Activated naive CD8-positive, alpha-beta T cell treated with anti-CD3 and anti-CD28 coated beads, Interleukin-2, amount 50 U/mL, for 24 hours (primary cell): Measurements from ENCODE around the gene GABPB1.

Source experiments
- ATAC-seq: fragments of 150-1000 bp; cut with Tn5 transposase; one replicate; pipeline ENCODE4 v1.10.0; 2021
- DNase-seq: peaks from one replicate; pipeline ENCODE4 v3.0.0; 2021
- H3K27ac Mint-ChIP-seq: one replicate; pipeline ENCODE4 v1.8.0; 2021; ENCODE audit warnings: mild to moderate bottlenecking, mixed read lengths
- H3K27me3 Mint-ChIP-seq: one replicate; pipeline ENCODE4 v1.8.0; 2021; ENCODE audit warnings: mixed read lengths
- H3K36me3 Mint-ChIP-seq: one replicate; pipeline ENCODE4 v1.8.0; 2021; ENCODE audit warnings: low read depth, mixed read lengths
- H3K4me1 Mint-ChIP-seq: one replicate; pipeline ENCODE4 v1.8.0; 2021; ENCODE audit warnings: mixed read lengths
- H3K4me3 Mint-ChIP-seq: one replicate; pipeline ENCODE4 v1.8.0; 2021; ENCODE audit warnings: mild to moderate bottlenecking, moderate library complexity, mixed read lengths
- H3K9me3 Mint-ChIP-seq: one replicate; pipeline ENCODE4 v1.8.0; 2021; ENCODE audit warnings: mixed read lengths

The GABPB1 gene

GRCh38 chr15:50250760-50251394 is 104.1 kb downstream of the GABPB1 start:
- H3K4me3 Mint-ChIP-seq, result no peak overlapping the region
- peaks cover 33% of the 10 kb centered on the region for H3K4me1 Mint-ChIP-seq
- ATAC-seq (no peak), DNase-seq (no peak)
- no peak overlapping the region for H3K27ac Mint-ChIP-seq
- peaks cover 4% of the 10 kb centered on the region for H3K9me3 Mint-ChIP-seq
- peaks cover 4% of the 10 kb centered on the region for H3K27me3 Mint-ChIP-seq
- H3K36me3 Mint-ChIP-seq, result no peaks in the 10 kb centered on the region

DNA sequence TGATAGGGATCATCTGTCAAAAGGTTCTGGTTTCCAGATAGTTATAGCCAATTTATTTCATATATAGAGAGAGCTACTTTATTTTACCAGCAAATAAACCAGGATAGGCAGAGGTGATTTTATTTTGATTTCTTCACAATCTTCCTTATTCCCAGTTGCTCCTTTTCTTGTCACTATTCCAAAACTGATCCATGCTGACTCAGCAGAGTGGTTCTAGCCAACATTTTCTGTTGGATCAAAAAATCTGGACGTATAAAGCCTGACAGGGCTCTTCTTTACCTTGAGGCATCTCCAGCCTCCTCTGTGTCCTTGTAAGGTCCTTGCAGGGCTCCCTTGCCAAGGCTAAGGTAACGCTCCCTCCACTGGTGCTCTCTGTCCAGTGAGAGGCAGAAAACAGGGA is 105.3 kb downstream of the GABPB1 start:
- DNase-seq (no peak), ATAC-seq (no peak)
- Mint-ChIP-seq H3K4me1 (peaks cover 33% of the 10 kb centered on the region), H3K9me3 (peaks cover 4% of the 10 kb centered on the region), H3K36me3 (no peaks in the 10 kb centered on the region), H3K27ac (peak overlapping the region; percentile 94), H3K27me3 (peaks cover 4% of the 10 kb centered on the region), H3K4me3 (no peak overlapping the region)

DNA sequence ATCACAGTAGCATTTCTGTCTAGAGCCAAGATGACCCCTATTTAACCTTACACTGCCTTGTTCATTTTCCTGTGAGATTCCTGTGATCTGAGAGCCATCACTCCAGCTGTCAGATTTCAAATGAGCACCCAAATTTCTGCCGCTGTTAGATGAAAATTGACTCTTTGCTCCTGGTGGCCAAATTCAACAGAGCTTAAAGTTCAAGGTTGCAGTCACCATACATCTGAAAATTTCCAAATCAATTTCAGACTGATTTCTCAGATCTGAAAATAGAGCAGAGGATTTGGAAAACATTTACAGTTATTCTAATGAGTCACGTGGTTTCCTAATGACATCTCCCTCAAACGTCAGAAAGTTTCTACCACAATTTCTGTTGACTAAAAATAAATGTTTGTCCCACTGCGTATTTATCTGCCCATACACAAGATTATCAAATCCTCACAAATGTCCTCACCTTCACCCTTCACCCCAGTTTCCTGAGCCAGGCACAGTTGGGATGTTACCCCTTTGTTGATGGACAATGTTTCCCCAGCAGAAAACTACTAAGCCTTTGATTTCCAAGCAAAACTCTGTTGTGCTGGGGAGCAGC is 105.9 kb downstream of the GABPB1 start:
- H3K4me3 Mint-ChIP-seq, result peak overlapping the region; percentile 71
- peaks cover 4% of the 10 kb centered on the region for H3K27me3 Mint-ChIP-seq
- peaks cover 4% of the 10 kb centered on the region for H3K9me3 Mint-ChIP-seq
- DNase-seq, result no peak
- H3K36me3 Mint-ChIP-seq, result no peaks in the 10 kb centered on the region
- H3K27ac Mint-ChIP-seq, result peak overlapping the region; percentile 94
- peak; percentile 18 for ATAC-seq
- H3K4me1 Mint-ChIP-seq, result peaks cover 33% of the 10 kb centered on the region

GRCh38 chr15:50247819-50248655 is 107.0 kb downstream of the GABPB1 start:
- H3K4me3 Mint-ChIP-seq, result peak overlapping the region; percentile 71

GRCh38 chr15:50246631-50247030 is 108.4 kb downstream of the GABPB1 start:
- peaks cover 4% of the 10 kb centered on the region for H3K9me3 Mint-ChIP-seq
- no peak overlapping the region for H3K4me3 Mint-ChIP-seq
- peaks cover 3% of the 10 kb centered on the region for H3K27me3 Mint-ChIP-seq
- H3K36me3 Mint-ChIP-seq, result no peaks in the 10 kb centered on the region
- no peak overlapping the region for H3K27ac Mint-ChIP-seq
- H3K4me1 Mint-ChIP-seq, result peaks cover 40% of the 10 kb centered on the region
- DNase-seq (no peak), ATAC-seq (no peak)

More at GRCh38 chr15:50247819-50248655, 107.0 kb downstream of the GABPB1 start:
- H3K4me1 Mint-ChIP-seq, result peaks cover 33% of the 10 kb centered on the region
- peaks cover 4% of the 10 kb centered on the region for H3K9me3 Mint-ChIP-seq
- peak overlapping the region; percentile 94 for H3K27ac Mint-ChIP-seq
- ATAC-seq (peak; percentile 97), DNase-seq (peak; percentile 44)
- peaks cover 4% of the 10 kb centered on the region for H3K27me3 Mint-ChIP-seq
- H3K36me3 Mint-ChIP-seq, result no peaks in the 10 kb centered on the region

- H3K27ac Mint-ChIP-seq, result no peak overlapping the region
- no peak for ATAC-seq
- peaks cover 48% of the 10 kb centered on the region for H3K4me1 Mint-ChIP-seq
Measured at GRCh38 chr15:50244959-50245624, 109.9 kb downstream of the GABPB1 start.

DNA sequence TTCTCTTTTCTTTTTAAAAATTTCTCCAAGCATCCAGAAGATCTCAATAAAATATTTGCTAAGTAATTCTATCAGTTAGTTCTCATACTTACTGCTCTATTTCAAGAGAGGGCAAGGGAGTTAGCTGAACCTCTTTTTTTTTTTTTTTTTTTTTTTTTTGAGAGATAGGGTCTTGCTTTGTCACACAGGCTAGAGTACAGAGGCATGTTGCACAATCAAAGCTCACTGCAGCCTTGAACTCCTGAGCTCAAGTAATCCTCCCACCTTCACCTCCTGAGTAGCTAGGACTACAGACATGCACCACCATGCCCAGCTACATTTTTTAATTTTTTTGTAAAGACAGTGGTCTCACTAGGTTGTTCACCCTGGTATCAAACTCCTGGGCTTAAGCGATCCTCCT is 110.8 kb downstream of the GABPB1 start:
- Mint-ChIP-seq H3K4me1 (peaks cover 40% of the 10 kb centered on the region), H3K36me3 (no peaks in the 10 kb centered on the region), H3K27me3 (no peaks in the 10 kb centered on the region), H3K4me3 (no peak overlapping the region), H3K27ac (no peak overlapping the region), H3K9me3 (no peaks in the 10 kb centered on the region)
- DNase-seq (no peak), ATAC-seq (no peak)

More at GRCh38 chr15:50244959-50245624, 109.9 kb downstream of the GABPB1 start:
- no peak for DNase-seq
- H3K9me3 Mint-ChIP-seq, result no peaks in the 10 kb centered on the region
- H3K27me3 Mint-ChIP-seq, result no peaks in the 10 kb centered on the region
- no peak overlapping the region for H3K4me3 Mint-ChIP-seq
- no peaks in the 10 kb centered on the region for H3K36me3 Mint-ChIP-seq

GRCh38 chr15:50241684-50242450 is 113.1 kb downstream of the GABPB1 start:
- peaks cover 20% of the 10 kb centered on the region for H3K4me1 Mint-ChIP-seq
- peak overlapping the region; percentile 34 for H3K27ac Mint-ChIP-seq
- no peaks in the 10 kb centered on the region for H3K27me3 Mint-ChIP-seq
- ATAC-seq, result peak; percentile 81
- DNase-seq, result no peak
- no peaks in the 10 kb centered on the region for H3K9me3 Mint-ChIP-seq
- no peaks in the 10 kb centered on the region for H3K36me3 Mint-ChIP-seq
- H3K4me3 Mint-ChIP-seq, result no peak overlapping the region

DNA sequence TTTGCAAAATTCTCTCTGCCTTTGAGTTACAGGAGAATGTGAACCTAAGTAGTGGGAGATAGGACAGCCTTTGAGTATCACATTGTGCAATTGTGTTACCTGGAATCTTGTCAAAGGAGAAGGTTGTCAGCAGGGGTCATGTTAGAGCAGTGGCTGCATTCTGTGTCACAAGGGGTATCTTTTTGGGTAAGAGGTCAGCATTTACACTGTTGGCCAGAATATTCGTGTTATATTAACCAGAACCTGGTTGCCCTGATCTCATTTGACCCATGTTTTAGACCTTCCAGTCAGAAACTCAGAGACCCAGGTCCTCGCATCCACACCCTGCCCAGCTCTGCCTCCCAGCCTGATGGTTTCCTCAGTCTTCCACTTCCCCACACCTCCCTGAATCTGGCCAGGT is 116.7 kb downstream of the GABPB1 start:
- no peak overlapping the region for H3K4me3 Mint-ChIP-seq
- no peaks in the 10 kb centered on the region for H3K9me3 Mint-ChIP-seq
- no peaks in the 10 kb centered on the region for H3K27me3 Mint-ChIP-seq
- H3K36me3 Mint-ChIP-seq, result peaks cover 2% of the 10 kb centered on the region
- DNase-seq, result no peak
- peaks cover 16% of the 10 kb centered on the region for H3K4me1 Mint-ChIP-seq
- no peak overlapping the region for H3K27ac Mint-ChIP-seq
- ATAC-seq, result no peak

GRCh38 chr15:50236433-50236832 is 118.6 kb downstream of the GABPB1 start:
- H3K36me3 Mint-ChIP-seq, result peaks cover 2% of the 10 kb centered on the region
- H3K27ac Mint-ChIP-seq, result no peak overlapping the region
- peaks cover 7% of the 10 kb centered on the region for H3K4me1 Mint-ChIP-seq
- ATAC-seq (no peak), DNase-seq (no peak)
- H3K4me3 Mint-ChIP-seq, result no peak overlapping the region
- H3K27me3 Mint-ChIP-seq, result no peaks in the 10 kb centered on the region
- no peaks in the 10 kb centered on the region for H3K9me3 Mint-ChIP-seq

DNA sequence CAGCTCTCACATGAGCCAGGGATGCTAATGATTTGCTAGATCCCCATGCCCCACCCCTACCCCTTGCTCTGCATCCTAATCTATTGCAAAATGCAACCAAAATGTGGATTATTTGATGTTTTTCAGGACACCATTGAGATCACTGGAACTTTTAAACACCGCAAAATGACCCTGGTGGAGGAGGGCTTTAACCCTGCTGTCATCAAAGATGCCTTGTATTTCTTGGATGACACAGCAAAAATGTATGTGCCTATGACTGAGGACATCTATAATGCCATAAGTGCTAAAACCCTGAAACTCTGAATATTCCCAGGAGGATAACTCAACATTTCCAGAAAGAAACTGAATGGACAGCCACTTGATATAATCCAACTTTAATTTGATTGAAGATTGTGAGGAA is 119.2 kb downstream of the GABPB1 start:
- Mint-ChIP-seq H3K27ac (no peak overlapping the region), H3K4me1 (peaks cover under 1% of the 10 kb centered on the region), H3K27me3 (no peaks in the 10 kb centered on the region), H3K9me3 (no peaks in the 10 kb centered on the region), H3K36me3 (peaks cover 2% of the 10 kb centered on the region), H3K4me3 (no peak overlapping the region)
- no peak for ATAC-seq
- DNase-seq, result no peak

- H3K27me3 Mint-ChIP-seq, result no peaks in the 10 kb centered on the region
- H3K9me3 Mint-ChIP-seq, result no peaks in the 10 kb centered on the region
- peaks cover 2% of the 10 kb centered on the region for H3K36me3 Mint-ChIP-seq
- ATAC-seq (no peak), DNase-seq (no peak)
- no peak overlapping the region for H3K27ac Mint-ChIP-seq
- H3K4me3 Mint-ChIP-seq, result no peak overlapping the region
- no peaks in the 10 kb centered on the region for H3K4me1 Mint-ChIP-seq
Measured at GRCh38 chr15:50234764-50235163, 120.2 kb downstream of the GABPB1 start.

GRCh38 chr15:50233192-50233736 is 121.7 kb downstream of the GABPB1 start:
- DNase-seq, result no peak
- no peak for ATAC-seq
- H3K27me3 Mint-ChIP-seq, result no peaks in the 10 kb centered on the region
- peaks cover 8% of the 10 kb centered on the region for H3K36me3 Mint-ChIP-seq
- no peak overlapping the region for H3K4me3 Mint-ChIP-seq
- H3K4me1 Mint-ChIP-seq, result no peaks in the 10 kb centered on the region
- H3K27ac Mint-ChIP-seq, result no peak overlapping the region
- no peaks in the 10 kb centered on the region for H3K9me3 Mint-ChIP-seq

GRCh38 chr15:50232791-50233190 is 122.2 kb downstream of the GABPB1 start:
- ATAC-seq (no peak), DNase-seq (no peak)
- Mint-ChIP-seq H3K4me1 (no peaks in the 10 kb centered on the region), H3K36me3 (peaks cover 8% of the 10 kb centered on the region), H3K9me3 (no peaks in the 10 kb centered on the region), H3K4me3 (no peak overlapping the region), H3K27ac (no peak overlapping the region), H3K27me3 (no peaks in the 10 kb centered on the region)
